Stimulated activated CD4-positive, alpha-beta T cell treated with anti-CD3 and anti-CD28 coated beads, Interleukin-4, amount 100 ng/mL, for 24 hours (primary cell): ENCODE results near the gene KIF23.

ENCODE experiments used
- DNase-seq: peaks from one replicate; pipeline ENCODE4 v3.0.0-alpha.2; 2020

Gene KIF23

DNA sequence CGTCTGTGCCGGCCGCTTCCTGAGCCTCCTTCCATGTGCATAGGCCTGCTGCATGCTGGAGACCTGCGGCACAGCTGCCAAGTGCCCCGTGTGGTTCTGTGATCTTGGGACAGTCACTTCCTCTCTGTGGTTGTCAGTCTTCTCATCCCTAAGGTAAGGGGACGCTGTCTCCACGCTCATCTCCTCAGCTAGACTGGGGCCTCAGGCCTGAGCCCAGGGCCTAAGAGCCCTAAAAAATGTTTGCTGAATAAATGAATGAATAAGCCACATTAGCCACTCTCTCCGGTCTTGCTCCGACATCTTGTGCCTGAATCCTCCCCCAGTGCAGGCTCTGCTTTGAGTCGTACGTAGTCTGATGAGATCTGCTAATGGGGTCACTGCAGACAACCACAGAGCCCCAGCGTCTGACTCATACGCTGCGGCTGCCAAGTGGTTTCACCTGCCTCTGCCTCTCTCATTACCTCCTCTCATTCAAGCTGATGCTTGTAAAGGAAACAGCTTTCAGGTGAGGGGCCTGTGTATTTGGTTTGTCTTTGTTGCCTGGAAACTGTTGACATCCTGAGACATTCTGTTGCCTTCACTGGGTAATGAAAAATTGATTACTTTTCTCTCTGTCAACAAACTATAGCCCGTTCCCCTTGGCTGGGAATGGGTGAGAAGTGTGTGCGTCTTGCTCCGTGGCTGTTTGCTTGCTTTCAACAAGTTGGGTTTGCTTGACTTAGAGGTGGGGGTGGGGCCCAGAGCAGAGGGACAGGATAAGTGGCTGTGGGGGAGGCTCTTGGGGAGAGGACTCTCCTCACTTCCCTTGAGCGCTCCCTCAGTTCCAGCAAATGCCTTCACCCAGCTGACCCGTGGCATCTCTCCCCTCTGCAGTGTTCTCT is 54.3 kb downstream of the KIF23 start:
- DNase-seq = peak; percentile 84

DNA sequence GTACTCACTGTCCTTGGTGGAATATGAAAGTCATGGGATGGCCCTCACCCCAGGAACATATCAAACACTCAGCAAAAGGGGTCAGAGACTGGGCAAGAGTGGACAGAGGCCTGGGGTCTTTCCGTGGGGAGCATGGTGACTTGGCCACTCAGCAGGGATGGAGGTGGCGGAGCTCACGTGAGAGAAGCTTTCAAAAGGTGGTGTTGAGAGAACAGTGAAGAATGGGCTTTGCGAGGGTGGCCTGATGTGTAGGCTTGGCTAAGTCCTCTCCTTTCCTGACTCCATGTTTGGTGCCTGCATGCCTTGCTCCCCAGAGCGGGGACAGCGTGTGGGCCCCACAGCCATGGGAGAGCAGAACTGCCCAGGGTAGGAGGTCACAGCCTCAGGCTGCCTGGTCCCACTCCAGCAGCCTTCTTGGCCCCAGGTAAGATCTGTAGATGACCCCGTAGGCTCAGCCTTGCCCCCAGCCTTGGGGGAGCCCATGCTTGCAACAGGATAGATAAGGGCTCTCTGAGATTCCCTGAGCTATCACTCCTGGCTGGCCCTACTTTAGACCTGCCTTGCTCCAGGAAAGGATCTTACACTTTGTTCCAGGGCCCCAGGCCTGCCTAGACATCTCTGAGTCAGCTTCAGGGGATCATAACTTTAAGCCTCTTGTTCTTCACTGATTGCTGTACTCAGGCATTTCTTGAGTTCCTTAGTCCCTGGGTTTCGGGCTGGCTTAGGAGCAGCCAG is 55.5 kb downstream of the KIF23 start:
- no peak for DNase-seq

GRCh38 chr15:69472046-69472445 is 57.9 kb downstream of the KIF23 start:
- DNase-seq = no peak

DNA sequence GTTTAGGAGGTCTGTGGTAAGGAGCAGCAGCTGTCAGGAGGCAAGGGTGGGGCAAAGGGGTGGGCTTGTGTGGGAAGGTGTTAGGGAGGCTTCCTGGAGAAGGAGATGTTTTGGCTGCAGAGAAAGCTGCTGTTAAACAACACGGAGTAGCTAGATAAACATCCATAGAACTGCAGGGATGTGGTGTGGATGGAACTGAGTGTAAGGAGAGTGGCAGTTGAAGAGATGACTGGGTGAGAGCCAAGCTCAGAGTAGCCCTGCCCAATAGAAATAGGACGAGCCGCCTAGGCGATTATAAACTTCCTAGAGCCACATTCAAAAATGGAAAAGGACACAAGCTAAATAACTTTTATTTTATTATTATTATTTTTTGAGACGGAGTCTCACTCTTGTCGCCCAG is 58.4 kb downstream of the KIF23 start:
- no peak for DNase-seq

GRCh38 chr15:69474291-69474690 is 60.1 kb downstream of the KIF23 start:
- DNase-seq = no peak

DNA sequence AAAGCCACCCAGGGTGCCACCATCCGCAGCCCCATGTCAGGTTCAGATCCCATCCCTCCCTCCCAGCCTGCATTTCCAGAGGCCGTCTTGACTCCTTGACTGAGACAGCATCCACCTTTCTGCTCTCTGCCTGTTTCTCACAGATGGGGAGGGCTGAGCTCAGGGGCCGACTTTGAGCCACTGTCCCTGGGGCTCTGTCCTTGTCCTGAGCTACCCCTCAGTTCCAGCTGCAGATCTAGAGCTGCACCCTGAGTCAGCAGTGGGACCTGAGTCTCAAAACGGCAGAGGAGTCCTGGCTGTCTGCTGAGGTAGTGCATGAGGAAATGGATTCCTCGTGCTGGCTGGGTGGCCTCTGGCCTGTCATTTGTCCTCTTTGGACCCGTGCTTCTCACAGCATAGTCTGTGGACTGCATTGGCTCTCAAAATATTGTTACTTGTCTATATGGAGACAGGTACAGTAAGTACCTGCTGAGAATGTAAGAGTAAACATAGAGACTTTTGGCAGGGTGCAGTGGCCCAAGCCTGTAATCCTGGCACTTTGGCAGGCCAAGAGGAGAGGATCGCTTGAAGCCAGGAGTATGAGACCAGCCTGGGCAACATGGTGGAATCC is 60.8 kb downstream of the KIF23 start:
- DNase-seq = no peak

DNA sequence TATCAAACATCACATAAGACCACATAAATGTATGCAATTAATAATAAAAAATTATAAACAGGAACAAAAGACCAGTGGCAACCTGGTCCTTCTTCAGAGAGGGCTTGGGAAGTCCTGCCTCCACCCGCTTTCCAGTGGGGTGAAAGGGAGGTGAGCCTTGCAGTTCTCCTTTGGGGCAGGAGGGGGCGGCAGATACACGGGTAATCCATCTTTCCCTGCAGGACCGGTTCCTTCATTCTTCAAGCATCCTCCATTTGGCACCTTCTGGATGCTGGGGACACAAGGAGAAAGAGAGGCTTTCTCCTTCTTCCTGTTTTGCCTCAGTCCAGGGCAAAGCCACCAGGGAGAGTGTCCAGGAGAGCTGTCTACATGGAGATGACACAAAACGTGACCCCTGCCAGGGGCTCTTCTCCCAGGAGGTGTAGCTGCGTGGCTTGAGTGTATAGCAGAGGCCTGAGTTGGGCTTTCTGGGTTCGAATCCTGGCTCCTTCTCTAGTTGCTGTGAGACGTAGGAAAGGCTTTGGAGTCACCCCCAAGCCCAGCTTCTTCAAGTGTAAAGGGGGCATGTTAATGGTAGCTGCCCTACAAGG is 61.7 kb downstream of the KIF23 start:
- DNase-seq = peak; percentile 80

DNA sequence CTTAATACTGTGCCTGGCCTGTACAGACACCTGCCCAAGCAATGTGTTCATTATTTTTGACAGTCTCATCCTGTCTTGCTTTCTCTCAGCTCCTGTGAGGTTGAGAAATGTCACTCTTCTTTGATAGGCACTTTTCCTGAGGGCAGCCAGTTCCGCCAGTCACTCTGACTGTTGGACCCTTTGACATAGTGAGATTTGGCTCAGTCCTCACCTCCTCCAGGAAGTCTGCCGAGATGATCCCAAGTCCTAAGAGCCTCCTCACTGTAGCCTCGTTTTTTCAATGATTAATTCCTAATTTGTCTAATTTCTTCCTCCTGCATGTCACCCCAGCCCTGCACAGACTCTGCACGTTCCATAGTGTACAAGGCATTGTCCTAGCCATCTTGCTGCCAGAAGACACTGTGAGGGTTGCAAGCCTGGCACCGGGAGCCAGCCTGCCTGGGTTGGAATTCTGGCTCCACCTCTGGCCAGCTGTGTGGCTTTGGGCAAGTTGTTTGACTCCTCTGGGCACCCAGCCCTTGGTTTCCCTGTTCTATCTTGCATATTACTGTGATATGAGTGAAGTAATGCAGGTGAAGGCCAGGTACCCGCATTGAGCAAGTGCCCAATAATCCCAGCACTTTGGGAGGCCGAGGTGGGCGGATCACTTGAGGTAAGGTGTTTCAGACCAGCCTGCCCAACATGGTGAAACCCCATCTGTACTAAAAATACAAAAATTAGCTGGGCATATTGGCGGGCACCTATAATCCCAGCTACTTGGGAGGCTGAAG is 62.7 kb downstream of the KIF23 start:
- DNase-seq = no peak

DNA sequence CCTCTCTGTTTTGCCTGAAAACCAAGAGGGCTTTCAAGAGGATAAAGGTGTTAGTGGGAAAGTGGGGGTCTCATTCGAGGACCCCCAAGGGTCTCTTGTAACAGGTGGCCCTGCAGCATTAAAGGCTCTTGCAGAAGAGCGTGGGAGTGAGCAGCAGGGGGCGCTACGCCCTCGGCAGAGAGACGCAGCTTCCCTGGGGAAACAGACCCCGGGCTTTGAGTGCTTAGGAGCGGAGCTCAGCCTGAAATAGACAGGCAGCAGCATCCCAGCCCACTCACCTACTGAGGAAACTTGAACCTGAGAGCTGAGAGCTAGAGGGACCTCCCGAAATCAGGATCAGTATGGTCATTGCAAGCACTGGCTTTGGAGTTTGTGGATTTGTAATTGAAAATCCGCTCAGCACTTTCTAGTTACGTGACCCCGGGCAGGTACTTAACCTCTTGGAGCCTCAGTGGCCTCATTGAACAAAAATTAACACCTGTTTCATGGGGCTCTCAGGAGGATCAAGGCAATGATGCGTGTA is 64.2 kb downstream of the KIF23 start:
- peak; percentile 55 for DNase-seq

DNA sequence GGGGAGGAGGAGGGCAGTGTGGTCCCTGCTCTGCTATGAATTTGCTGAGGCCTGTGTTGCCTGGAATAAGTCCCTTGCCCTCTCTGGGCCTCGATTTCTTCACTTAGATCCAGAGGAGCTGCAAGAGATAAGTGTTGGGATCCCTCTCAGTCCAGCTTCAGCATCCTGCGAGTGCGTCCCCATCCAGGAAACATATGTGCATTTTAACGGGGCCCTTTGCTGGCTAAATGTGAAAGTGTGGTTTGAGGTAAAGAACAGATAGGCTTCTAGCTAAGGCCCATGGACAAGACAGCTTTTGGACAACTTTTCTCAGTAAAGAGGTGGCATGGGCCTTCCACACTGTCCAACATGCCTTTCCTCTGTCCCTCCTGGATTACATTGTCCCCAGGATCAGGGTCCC is 64.9 kb downstream of the KIF23 start:
- no peak for DNase-seq

DNA sequence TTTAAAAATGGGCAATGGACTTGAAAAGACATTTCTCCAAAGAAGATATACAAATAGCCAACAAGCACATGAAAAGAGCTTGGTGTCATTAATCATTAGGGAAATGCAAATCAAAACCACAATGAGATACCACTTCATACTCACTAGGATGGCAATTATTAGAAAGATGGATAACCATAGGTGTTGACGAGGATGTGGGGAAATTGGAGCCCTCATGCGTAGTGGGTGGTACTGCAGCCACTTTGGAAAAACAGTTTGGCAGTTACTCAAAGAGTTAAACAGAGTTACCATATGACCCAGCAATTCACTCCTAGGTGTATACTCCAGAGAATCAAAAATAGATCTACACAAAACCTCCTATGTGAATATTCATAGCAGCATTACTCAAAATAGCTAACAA is 65.8 kb downstream of the KIF23 start:
- no peak for DNase-seq

DNA sequence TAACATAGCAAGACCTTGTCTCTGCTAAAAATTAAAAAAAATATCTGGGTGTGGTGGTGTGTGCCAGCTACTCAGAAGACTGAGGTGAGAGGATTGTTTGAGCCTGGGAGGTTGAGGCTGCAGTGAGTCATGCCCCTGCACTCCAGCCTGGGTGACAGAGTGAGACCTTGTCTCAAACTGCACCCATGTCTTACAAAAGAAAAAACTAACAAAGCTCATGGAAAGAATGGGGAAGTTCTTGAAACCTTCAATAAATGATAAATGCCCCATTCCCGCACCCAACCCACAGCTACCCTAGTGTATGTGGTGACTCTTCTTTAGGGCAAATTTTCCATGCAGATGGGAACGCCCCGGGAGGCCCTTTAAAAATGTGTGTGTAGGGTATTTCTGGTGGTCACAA is 66.8 kb downstream of the KIF23 start:
- DNase-seq = no peak

- no peak for DNase-seq
These were observed 68.6 kb downstream of the KIF23 start for GRCh38 chr15:69482686-69483256.

- DNase-seq = no peak
These were observed 70.7 kb downstream of the KIF23 start for GRCh38 chr15:69484837-69485236.

- no peak for DNase-seq
These were observed 72.4 kb downstream of the KIF23 start for GRCh38 chr15:69486481-69487110.

DNA sequence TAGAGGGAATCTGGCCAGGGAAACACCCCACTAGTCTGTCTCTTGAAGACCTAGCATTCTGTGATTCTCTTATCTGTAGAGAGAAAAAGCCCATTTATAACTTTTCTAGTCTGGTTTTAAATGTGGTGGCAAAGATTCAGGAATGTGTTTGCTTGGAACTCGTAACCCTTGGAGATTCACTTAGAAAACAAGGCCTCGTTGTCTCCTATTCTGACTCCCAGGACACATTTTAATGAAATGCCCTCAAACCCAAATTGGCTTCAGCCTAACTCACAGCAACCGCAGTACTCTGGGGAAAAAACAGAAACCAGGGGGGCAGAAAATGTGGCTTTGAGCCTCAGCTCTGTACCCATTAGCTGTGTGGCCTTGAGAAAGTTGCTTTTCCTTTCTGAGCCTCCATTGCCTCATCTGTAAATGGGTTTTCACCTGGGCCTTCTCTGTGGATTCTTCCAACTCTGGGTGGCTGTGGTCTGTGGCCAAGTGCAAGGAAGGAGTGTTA is 75.0 kb downstream of the KIF23 start:
- no peak for DNase-seq

- no peak for DNase-seq
These were observed 76.3 kb downstream of the KIF23 start for GRCh38 chr15:69490356-69491037.

DNA sequence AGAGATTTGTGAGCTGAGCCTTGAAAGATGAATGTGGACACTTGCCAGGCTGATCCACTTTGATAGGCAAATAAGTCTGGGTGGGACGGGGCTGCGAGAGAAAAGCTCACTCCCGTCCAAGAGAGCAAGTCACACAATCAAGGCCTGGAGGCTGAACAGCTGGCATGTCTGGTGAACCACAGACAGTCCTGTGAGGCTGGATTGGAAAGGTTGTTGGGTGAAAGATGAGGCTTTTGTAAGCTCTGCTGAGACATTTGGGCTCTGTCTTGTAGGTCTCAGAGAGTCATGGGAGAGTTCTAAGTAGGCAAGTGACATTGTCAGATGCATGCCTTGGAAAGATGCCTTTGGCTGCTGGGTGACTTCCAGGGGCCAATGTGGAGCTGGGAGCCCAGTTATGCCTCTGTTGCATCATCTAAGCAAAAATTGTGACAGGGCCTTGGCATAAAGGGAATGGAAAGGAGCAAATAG is 76.9 kb downstream of the KIF23 start:
- DNase-seq = no peak

GRCh38 chr15:69493406-69493805 is 79.3 kb downstream of the KIF23 start:
- DNase-seq = no peak

DNA sequence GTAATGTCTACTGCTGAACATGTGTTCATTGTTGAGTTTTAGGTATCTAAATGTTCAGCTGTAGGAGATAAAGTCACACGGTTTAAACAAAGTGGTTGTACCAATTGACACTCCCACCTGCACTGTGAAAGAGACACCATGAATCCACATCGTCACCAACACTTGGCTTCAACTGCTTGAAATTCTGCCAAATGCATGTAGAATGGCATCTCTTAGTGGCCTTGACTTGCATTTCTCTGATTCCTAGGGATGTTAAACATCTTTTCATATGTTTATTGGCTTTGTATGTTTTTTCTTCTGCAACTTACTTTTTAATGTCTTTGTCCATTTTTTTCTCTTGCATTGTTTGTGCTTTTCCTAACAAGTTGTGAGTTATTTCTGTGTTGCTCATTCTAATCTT is 81.9 kb downstream of the KIF23 start:
- DNase-seq = no peak

DNA sequence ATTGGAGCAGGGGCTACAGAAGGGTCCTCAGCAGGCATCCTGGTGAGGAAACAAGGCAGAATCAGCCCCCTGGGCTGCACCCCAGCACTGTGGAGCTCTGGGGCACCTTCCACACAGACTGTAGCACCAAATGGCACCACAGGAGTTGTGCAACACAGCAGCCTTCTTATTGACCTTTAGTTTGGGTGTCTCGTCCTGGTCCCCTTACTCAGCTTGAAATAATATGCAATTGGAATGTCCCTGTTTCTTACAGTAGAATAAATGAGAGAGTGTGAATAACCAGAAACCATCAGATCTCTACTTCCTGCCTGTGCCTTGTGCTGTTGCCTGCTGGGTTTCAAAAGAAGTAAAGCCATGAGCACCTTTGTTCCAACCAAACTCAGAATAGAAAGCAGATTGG is 82.9 kb downstream of the KIF23 start:
- DNase-seq = no peak
